Breast epithelium (tissue), 4 donors: ENCODE results near the gene ZC3H4. TPM values are rescaled to one million over a fixed set of nuclear protein-coding genes. Genes with fewer than 3 reads are reported as not detected.

ENCODE experiments used
- DNase-seq, 2 donors: peaks; one replicate each; pipeline ENCODE4 v3.0.0-alpha.2; 2019; ENCODE audit warnings: low spot score in 2 of 2
- H3K27ac ChIP-seq, 2 donors: fragments of 200-600 bp; sonication (generic) in 1 of 2; one replicate each; pipeline ENCODE4 v1.5.1; 2016 to 2019; ENCODE audit warnings: mild to moderate bottlenecking in 1 of 2
- H3K27me3 ChIP-seq, 2 donors: fragments of 200-600 bp; sonication (generic) in 1 of 2; one replicate each; pipeline versions ENCODE4 v1.5.1 to v1.6.0; 2017 to 2019; ENCODE audit warnings: control low read depth in 1 of 2, mild to moderate bottlenecking in 1 of 2
- H3K36me3 ChIP-seq: fragments of 200-600 bp; one replicate; pipeline ENCODE4 v1.5.1; 2019
- H3K4me1 ChIP-seq, 2 donors: fragments of 200-600 bp; sonication (generic); one replicate each; pipeline ENCODE4 v1.5.1; 2016 to 2019; ENCODE audit warnings: control low read depth in 1 of 2
- H3K4me3 ChIP-seq, 3 donors: fragments of 200-600 bp; sonication (generic); 1 replicate in 2 of 3; 2 replicates in 1 of 3; pipeline ENCODE4 v1.5.1; 2016 to 2019; ENCODE audit warnings: mild to moderate bottlenecking in 3 of 3, moderate library complexity in 2 of 3
- H3K9me3 ChIP-seq, 2 donors: fragments of 200-600 bp; sonication (generic) in 1 of 2; one replicate each; pipeline ENCODE4 v1.5.1; 2016 to 2019; ENCODE audit warnings: control low read depth in 1 of 2
- POLR2A ChIP-seq: fragments of 450-650 bp; IDR thresholded peaks from one replicate; pipeline ENCODE4 v1.6.1; 2016; ENCODE audit warnings: antibody characterized with exemption, mild to moderate bottlenecking, moderate library complexity
- POLR2AphosphoS5 ChIP-seq, 3 donors: sonication (generic); formaldehyde crosslinking; IDR thresholded peaks; one replicate each; pipeline ENCODE4 v1.6.1; 2017; ENCODE audit warnings: antibody characterized with exemption in 3 of 3
- intact Hi-C: fragments of 100-400 bp; cut with DNase I; formaldehyde crosslinking; loops from one replicate; pipeline ENCODE4 v1.15.1; 2023; ENCODE audit warnings: low total_unique reads
- total RNA-seq, 3 donors: library from RNA; depleted of rRNA; stranded (reverse); fragments of >200 nt; gene quantifications; one replicate each; pipeline ENCODE4 v1.1.0, GENCODE V29; 2016
- TF ChIP-seq, protein P1 (sequence below), 3 donors: fragments of 450-650 bp; IDR thresholded peaks; one replicate each; pipeline ENCODE4 v1.5.1; 2016 to 2017; ENCODE audit warnings: antibody characterized with exemption in 3 of 3, mild to moderate bottlenecking in 3 of 3, moderate library complexity in 3 of 3

The ZC3H4 gene
- total RNA-seq, 3 donors from 2014 or later, result 17.7 to 23.4 (median 19.5) TPM

DNA sequence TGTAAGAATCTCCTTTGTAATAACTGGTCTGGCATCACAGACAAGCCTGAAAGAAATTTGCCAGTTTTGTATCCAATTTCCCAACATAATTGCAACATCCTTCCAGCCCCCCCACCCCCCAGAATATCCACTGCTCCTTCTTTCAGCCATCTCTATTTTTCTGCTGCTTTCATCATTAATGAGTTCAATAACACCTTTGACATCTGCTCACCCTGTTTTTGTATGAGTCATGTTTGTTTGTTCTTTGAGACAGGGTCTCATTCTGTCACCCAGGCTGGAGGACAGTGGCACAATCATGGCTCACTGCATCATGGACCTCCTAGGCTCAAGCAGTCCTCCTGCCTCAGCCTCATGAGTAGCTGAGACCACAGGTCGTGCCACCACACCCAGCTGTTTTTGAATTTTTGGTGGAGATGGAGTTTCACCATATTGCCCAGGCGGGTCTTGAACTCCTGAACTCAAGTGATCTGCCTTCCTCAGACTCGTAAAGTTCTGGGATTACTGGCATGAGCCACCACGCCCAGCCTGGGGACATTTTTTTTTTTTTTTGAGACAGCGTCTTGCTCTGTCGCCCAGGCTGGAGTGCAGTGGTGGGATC lies 7.0 kb upstream of the ZC3H4 start:
- no peaks in the 10 kb centered on the region for H3K27me3 ChIP-seq
- no peaks in the 10 kb centered on the region for H3K4me1 ChIP-seq
- H3K4me3 ChIP-seq, result no peak overlapping the region
- no peak for DNase-seq
- H3K9me3 ChIP-seq, result no peaks in the 10 kb centered on the region
- no peak for TF ChIP-seq POLR2A
- TF ChIP-seq POLR2AphosphoS5 (IDR thresholded peaks at IDR 0.05), result no peak
- TF ChIP-seq, protein P1, sequence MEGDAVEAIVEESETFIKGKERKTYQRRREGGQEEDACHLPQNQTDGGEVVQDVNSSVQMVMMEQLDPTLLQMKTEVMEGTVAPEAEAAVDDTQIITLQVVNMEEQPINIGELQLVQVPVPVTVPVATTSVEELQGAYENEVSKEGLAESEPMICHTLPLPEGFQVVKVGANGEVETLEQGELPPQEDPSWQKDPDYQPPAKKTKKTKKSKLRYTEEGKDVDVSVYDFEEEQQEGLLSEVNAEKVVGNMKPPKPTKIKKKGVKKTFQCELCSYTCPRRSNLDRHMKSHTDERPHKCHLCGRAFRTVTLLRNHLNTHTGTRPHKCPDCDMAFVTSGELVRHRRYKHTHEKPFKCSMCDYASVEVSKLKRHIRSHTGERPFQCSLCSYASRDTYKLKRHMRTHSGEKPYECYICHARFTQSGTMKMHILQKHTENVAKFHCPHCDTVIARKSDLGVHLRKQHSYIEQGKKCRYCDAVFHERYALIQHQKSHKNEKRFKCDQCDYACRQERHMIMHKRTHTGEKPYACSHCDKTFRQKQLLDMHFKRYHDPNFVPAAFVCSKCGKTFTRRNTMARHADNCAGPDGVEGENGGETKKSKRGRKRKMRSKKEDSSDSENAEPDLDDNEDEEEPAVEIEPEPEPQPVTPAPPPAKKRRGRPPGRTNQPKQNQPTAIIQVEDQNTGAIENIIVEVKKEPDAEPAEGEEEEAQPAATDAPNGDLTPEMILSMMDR (IDR thresholded peaks at IDR 0.05), result no peak
- no peak overlapping the region for H3K27ac ChIP-seq
- intact Hi-C loops, result no loop called here
- H3K36me3 ChIP-seq, result no peaks in the 10 kb centered on the region

DNA sequence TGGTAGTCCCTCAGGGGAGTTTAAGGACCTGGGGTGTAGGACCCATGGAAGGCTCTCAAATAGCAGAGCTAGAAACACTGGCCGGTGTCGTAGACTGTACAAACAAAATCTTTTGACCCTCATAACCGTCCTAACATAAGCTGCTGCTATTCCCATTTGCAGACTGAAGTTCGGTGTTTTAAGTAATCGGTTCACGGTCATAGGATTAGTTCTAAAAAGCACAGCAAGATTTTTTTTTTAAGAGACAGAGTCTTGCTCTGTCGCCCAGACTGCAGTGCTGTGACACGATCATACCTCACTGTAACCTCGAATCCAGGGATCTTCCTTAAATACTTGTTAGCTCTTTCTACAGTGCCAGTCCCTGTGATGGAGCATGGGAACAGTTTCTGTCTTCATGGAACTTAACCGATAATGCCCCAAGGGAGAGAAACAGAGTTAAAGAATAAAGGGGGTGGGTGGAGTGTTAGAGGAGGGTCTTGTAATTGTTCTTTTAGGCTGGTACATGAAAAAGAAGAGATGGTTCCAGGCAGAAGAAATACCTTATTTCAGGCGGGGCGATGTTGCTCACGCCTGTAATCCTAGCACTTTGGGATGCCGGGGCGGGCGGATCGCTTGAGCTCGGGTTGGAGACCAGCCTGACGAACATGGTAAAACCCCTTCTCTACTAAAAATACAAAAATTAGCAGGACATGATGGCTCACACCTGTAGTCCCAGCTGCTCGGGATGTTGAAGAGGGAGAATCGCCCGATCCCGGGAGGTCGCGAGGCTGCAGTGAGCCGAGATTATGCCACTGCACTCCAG lies 475 bp upstream of the ZC3H4 start:
- Histone ChIP-seq H3K27me3 (no peaks in the 10 kb centered on the region), H3K27ac (peak overlapping the region; percentile 100), H3K36me3 (no peaks in the 10 kb centered on the region), H3K9me3 (no peaks in the 10 kb centered on the region), H3K4me3 (peak overlapping the region; percentile 97 to 98 (median 97)), H3K4me1 (no peaks in the 10 kb centered on the region)
- DNase-seq, result no peak
- TF ChIP-seq, protein P1 (IDR thresholded peaks at IDR 0.05), result no peak
- TF ChIP-seq POLR2A, result peak; percentile 71
- TF ChIP-seq POLR2AphosphoS5 (IDR thresholded peaks at IDR 0.05), result peak in 1 of 3 donors; percentile 4
- intact Hi-C loops, result loop anchor here (5.0 kb wide), 1 partner anchor 1252 kb away; the partner anchor contains the start of genes FOXA3 and SYMPK

DNA sequence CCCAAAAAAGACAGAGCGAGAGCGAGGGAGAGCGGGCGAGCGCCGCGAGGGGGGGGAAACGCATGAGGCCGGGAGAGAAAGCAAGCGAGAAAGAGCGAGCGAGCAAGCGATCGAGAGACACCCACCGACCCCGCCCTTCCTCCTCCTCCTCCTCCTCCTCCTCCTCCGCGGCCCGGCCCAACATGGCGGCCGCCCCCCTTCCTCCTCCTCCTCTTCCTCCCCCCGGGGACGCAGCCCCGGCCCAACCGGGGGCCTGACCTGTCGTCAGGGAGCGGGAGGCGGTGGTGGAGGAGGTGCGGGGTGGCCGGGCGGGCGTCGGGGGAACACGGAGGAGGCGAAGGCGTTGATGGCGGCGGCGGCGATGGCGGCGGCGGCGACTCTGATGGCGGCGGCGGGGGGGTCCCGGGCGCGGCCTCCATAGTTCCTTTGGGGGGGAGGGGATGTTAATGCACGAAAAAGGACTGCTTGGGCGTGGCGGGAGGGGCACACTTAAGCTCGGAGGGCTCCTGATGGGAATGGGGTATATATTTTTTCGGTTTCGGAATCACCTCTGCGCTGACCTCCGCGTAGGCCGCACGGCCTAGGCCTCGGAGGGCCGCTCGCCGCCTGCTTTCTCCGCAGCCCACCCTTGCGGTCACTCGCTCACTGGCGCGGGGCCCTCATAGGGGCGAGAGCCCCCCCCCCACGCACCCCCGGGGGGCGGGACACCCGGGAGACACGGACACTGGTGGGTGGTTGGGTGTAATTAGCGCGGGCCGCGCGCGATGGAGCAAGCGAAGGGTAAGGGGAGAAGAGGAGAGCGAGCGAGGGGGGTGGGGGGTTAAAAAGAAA lies 1.2 kb downstream of the ZC3H4 start:
- DNase-seq, result peak; percentile 78 to 85
- no peaks in the 10 kb centered on the region for H3K9me3 ChIP-seq
- H3K4me1 ChIP-seq, result peaks cover 0 to 6% of the 10 kb centered on the region in 2 donors
- no peaks in the 10 kb centered on the region for H3K36me3 ChIP-seq
- peak overlapping the region; percentile 97 to 98 (median 97) for H3K4me3 ChIP-seq
- TF ChIP-seq POLR2A, result peak; percentile 53
- TF ChIP-seq, protein P1 (IDR thresholded peaks at IDR 0.05), result peak in 1 of 3 donors; percentile 16
- peak in 2 of 3 donors; percentile 77 to 83 for TF ChIP-seq POLR2AphosphoS5 (IDR thresholded peaks at IDR 0.05)
- intact Hi-C loops, result loop anchor here (5.0 kb wide), 1 partner anchor 1250 kb away; the partner anchor contains the start of genes FOXA3 and SYMPK
- no peaks in the 10 kb centered on the region for H3K27me3 ChIP-seq
- peak overlapping the region; percentile 100 for H3K27ac ChIP-seq

DNA sequence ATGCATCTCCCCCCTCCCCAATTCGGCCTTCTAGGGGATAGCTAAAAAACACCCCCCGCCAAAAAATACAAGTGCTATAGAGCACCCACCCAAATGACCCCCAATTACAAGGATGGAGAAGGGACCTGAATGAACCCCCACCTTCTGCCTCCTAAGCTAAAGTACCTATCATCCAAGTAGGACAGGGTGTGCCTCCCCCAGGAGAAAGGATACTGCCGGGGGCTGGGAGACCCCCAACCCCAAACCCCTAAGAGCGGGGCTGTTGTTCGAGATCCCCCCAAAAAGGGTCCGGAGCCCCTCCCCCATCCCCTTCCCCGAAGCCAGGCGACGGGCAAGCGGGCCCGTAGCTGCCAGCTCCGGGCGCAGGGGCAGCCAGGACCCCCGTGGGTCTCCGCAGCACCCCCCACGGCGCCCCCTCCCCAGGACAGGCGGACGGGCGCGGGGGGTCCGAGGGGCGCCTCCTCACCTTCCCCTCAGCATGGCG lies 1.9 kb downstream of the ZC3H4 start:
- peaks cover 0 to 8% of the 10 kb centered on the region in 2 donors for H3K4me1 ChIP-seq
- DNase-seq, result no peak
- H3K36me3 ChIP-seq, result no peaks in the 10 kb centered on the region
- intact Hi-C loops, result loop anchor here (5.0 kb wide), 1 partner anchor 1249 kb away; the partner anchor contains the start of genes FOXA3 and SYMPK
- no peaks in the 10 kb centered on the region for H3K9me3 ChIP-seq
- peak overlapping the region; percentile 100 for H3K27ac ChIP-seq
- peak overlapping the region; percentile 97 to 98 (median 97) for H3K4me3 ChIP-seq
- no peaks in the 10 kb centered on the region for H3K27me3 ChIP-seq
- no peak for TF ChIP-seq POLR2AphosphoS5 (IDR thresholded peaks at IDR 0.05)
- TF ChIP-seq, protein P1 (IDR thresholded peaks at IDR 0.05), result no peak
- TF ChIP-seq POLR2A, result no peak
